Naive thymus-derived CD8-positive, alpha-beta T cell (primary cell): ENCODE data around the gene NXN. TPM values are rescaled to one million over a fixed set of nuclear protein-coding genes. Genes with fewer than 3 reads are reported as not detected.
"Not testable (repeated sequence)": the region's sequence is repeated elsewhere in the genome, so short reads cannot be mapped to it uniquely, and the experiment has no call there.

Experiments used
- ATAC-seq, 2 donors: fragments of 150-1000 bp; cut with Tn5 transposase in 1 of 2; sonication (Bioruptor Pico), chemical (Tn5 transposase) in 1 of 2; 1 replicate in 1 of 2; 2 replicates in 1 of 2; pipeline ENCODE4 v1.10.0; 2021; ENCODE audit warnings: mild to moderate bottlenecking in 2 of 2, moderate library complexity in 2 of 2
- POLR2A ChIA-PET: fragments of 350-600 bp; sonication (Branson Sonifier 250); formaldehyde crosslinking; loops from one replicate; lab custom pipeline; 2021; ENCODE audit warnings: antibody characterized with exemption; lab: Charles Lee
- DNase-seq, 10 donors: peaks; one replicate each; pipeline versions ENCODE4 v3.0.0 to v3.0.0-alpha.2; 2020 to 2022
- H3K27ac Mint-ChIP-seq, 10 donors: one replicate each; pipeline ENCODE4 v1.8.0; 2020 to 2022; ENCODE audit warnings: mild to moderate bottlenecking in 10 of 10, mixed read lengths in 10 of 10, moderate library complexity in 4 of 10, inconsistent platforms in 1 of 10
- H3K27me3 Mint-ChIP-seq, 5 donors: one replicate each; pipeline ENCODE4 v1.8.0; 2021 to 2022; ENCODE audit warnings: mixed read lengths in 5 of 5
- H3K36me3 Mint-ChIP-seq, 3 donors: one replicate each; pipeline ENCODE4 v1.8.0; 2020 to 2022; ENCODE audit warnings: mixed read lengths in 3 of 3, mild to moderate bottlenecking in 2 of 3, inconsistent platforms in 1 of 3
- H3K4me1 Mint-ChIP-seq, 4 donors: one replicate each; pipeline ENCODE4 v1.8.0; 2021 to 2022; ENCODE audit warnings: mixed read lengths in 4 of 4
- H3K4me3 Mint-ChIP-seq, 10 donors: one replicate each; pipeline ENCODE4 v1.8.0; 2020 to 2022; ENCODE audit warnings: mild to moderate bottlenecking in 10 of 10, mixed read lengths in 10 of 10, moderate library complexity in 6 of 10, inconsistent platforms in 1 of 10
- H3K9me3 Mint-ChIP-seq, 9 donors: one replicate each; pipeline ENCODE4 v1.8.0; 2020 to 2022; ENCODE audit warnings: mixed read lengths in 9 of 9, mild to moderate bottlenecking in 3 of 9, inconsistent platforms in 1 of 9, moderate library complexity in 1 of 9
- polyA plus RNA-seq, 3 donors: library from polyadenylated mRNA; unstranded; fragments of 300-500 nt; fragmentation: Illumina TruSeq; gene quantifications; one replicate each; pipeline ENCODE4 v1.2.3, GENCODE V29; 2021
- total RNA-seq, 8 experiments: library from RNA in 2 of 8; stranded (reverse) in 2 of 8; gene quantifications; one replicate each; pipeline ENCODE4 v1.2.3 and lab custom pipeline; 2021 to 2026

The NXN gene
- total and polyA plus RNA-seq, 5 experiments from 2014 or later: 0.06 to 0.85 (median 0.49) TPM

DNA sequence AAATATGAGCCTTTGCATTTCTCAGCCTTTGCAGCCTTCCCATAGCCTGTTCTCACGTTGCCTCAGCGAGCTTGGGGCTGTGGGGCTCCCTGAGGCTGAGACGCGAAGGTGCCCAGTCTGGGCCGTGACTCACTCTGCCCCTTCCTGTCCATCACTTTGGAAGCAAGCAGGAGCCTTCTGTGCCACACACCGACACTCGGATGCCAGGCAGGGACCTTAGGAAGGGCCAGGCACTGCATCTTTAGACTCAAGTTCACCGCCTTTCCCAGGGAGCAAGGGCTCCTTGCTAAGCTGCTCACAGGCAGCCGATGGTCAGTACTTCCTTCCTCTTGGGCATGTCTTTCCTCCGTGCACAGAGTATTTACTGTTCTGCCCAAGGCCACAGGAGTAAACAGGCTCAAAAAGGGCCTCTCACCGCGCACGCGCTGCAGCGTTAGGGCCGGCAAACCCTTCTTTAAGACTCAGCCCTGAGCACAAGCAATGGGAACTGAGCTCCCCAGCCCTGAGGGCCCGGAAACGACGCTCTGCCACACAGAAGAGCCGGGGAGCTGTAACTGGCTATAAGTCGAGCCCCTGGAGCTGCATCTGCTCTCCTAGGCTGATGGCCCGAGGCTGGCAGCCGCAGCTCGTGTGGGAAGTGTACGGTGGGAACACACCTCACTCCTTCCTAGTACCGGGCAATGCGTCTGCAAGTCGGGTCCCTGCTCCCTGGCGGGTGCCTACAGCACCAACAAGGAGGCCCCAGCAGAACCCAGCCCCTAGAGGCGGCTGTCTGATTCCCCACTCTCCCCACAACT, 24.6 kb upstream of the NXN start:
- peaks cover 0 to 47% (median 1%) of the 10 kb centered on the region in 3 donors for H3K36me3 Mint-ChIP-seq
- no peak for DNase-seq
- peaks cover 0 to 2% (median 0%) of the 10 kb centered on the region in 5 donors for H3K27me3 Mint-ChIP-seq
- H3K4me3 Mint-ChIP-seq: no peak overlapping the region
- H3K27ac Mint-ChIP-seq: peak overlapping the region in 1 of 10 donors; percentile 18
- no peaks in the 10 kb centered on the region for H3K9me3 Mint-ChIP-seq
- H3K4me1 Mint-ChIP-seq: peaks cover 11 to 19% (median 16%) of the 10 kb centered on the region in 4 donors
- POLR2A ChIA-PET: interaction anchor here (0.6 kb wide), 1 partner anchor 12 kb away, joined by 5 read pairs; no protein-coding TSS in a partner anchor
- no peak for ATAC-seq

DNA sequence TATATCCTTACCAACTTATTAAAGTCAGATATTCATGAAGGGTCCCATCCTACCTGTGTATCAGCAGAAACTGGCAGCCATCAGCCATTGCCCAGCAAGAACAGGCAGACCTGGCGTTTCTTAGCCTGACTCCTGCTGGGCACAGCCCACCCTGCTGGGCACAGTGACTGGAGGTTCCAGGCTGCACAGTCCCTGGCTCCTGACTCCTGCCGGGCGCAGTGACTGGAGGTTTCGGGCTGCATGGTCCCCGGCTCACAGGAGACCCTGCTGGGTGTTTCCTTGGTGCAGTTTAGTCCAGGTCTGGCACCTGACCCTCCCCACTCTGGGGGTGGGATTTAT, 24.0 kb upstream of the NXN start:
- peaks cover 17 to 25% (median 20%) of the 10 kb centered on the region in 4 donors for H3K4me1 Mint-ChIP-seq
- POLR2A ChIA-PET: no interaction called here
- DNase-seq (no peak), ATAC-seq (no peak)
- no peak overlapping the region for H3K4me3 Mint-ChIP-seq
- no peaks in the 10 kb centered on the region for H3K9me3 Mint-ChIP-seq
- peaks cover 0 to 48% (median 1%) of the 10 kb centered on the region in 3 donors for H3K36me3 Mint-ChIP-seq
- peaks cover 0 to 2% (median 0%) of the 10 kb centered on the region in 5 donors for H3K27me3 Mint-ChIP-seq
- peak overlapping the region in 1 of 10 donors; percentile 72 for H3K27ac Mint-ChIP-seq

DNA sequence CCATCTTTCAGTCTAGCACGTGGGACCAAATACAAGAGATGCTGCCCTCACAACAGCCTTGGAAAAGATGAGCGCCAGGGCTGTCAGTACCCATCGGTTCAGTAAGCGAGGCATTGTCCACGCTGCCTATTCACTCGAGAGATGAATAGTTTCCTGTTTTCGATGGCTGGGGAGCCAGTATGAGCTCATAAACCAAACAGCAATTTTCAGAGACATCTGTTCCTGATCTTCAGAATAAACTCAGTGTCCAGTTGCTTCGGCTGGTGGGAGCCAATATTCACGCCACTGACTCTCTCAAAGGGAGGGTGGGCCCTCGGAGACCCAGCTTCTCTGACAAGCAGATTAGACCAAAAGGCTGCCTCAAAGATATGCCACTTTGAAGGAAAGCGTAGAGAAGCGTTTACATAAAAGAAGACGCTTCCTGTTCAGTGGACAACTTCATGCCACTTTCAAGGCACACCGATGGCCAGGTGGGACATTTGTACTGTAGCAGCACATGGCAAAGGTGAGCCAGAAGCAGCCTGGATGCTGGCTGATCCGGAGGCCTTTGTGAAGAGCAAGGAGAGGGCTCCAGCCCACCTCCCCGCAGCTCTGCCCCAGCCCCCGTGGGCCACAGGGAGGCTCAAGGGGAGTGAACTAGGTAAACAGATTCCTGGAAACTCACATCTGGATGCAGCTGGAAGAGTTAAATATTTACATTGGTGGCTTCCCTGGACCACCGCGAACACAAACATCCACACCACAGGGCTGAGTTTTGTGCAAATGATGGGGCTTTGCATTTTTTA, 23.4 kb upstream of the NXN start:
- Mint-ChIP-seq H3K9me3 (no peaks in the 10 kb centered on the region), H3K27me3 (peaks cover 0 to 2% (median 0%) of the 10 kb centered on the region in 5 donors), H3K27ac (peak overlapping the region in 4 of 10 donors; percentile 25 to 72 (median 34)), H3K4me3 (no peak overlapping the region), H3K4me1 (peaks cover 21 to 31% (median 26%) of the 10 kb centered on the region in 4 donors), H3K36me3 (peaks cover 0 to 48% (median 1%) of the 10 kb centered on the region in 3 donors)
- DNase-seq: no peak
- POLR2A ChIA-PET: interaction anchor here (0.7 kb wide), 1 partner anchor 23 kb away, joined by 3 read pairs; the partner anchor contains the start of gene NXN
- no peak for ATAC-seq

DNA sequence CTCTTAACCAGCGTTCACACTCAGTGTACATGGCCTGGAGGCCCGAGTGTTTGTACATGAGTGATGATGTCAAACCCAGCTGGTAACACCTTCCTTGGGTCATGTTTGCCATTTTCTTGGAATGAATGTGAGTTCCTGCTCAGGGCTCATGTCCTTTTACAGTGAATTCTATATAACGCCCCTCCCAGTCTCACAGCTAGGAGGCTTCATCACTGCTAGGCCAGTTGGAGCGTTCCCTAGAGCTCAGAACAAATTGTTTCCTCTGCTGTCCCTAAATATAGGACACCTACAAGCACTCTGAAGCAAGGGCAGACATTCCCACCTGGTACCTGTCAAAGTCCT, 22.8 kb upstream of the NXN start:
- POLR2A ChIA-PET: interaction anchor here (0.7 kb wide), 1 partner anchor 23 kb away, joined by 3 read pairs; the partner anchor contains the start of gene NXN

DNA sequence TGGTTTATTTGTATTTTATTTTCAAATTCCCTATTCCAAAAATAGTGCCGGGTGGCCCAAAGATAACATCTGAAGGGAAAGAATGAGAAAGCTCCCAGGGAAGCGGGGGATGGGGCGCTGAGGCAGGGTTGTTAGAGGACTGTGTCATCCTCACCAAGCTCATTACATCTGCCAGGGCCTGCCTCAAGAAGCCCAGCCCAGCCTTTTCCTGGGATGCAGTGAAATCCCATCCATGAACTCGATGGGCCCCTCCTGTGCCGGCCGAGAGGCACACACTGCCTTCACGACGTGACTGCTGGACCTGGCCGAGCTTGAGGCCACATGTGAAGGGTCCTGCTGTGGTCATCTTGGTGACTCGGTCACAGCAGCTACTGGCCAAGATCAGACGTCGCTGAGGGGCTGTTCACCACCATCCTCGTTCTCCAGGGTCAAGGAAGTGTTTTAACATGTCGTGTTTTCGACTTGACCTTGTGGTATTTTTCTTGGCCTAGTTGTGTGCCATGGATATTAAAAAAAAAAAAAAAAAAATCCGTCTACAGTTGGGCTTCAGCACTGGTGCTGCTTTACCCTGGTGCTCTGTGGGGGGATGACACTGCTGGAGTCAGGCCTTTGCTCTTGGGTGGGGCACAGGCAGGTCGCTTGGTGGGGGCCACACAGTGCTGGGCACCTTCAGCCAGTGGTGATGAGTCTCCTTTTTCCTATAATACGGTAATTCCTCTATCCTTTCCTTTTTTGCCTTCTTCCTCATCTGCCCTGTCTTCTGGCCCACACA, 22.2 kb upstream of the NXN start:
- DNase-seq (no peak), ATAC-seq (no peak)
- Mint-ChIP-seq H3K27ac (peak overlapping the region in 5 of 10 donors; percentile 14 to 85 (median 35)), H3K36me3 (peaks cover 0 to 48% (median 1%) of the 10 kb centered on the region in 3 donors), H3K4me1 (peaks cover 25 to 40% (median 34%) of the 10 kb centered on the region in 4 donors), H3K4me3 (no peak overlapping the region), H3K9me3 (no peaks in the 10 kb centered on the region), H3K27me3 (peaks cover 0 to 2% (median 0%) of the 10 kb centered on the region in 5 donors)
- POLR2A ChIA-PET: interaction anchor here (0.7 kb wide), 2 partner anchors 9 to 198 kb away, joined by 3 to 4 read pairs; no protein-coding TSS in a partner anchor

More for the DNA sequence above, 22.8 kb upstream of the NXN start:
- Mint-ChIP-seq H3K9me3 (no peaks in the 10 kb centered on the region), H3K4me3 (no peak overlapping the region), H3K36me3 (peaks cover 0 to 48% (median 1%) of the 10 kb centered on the region in 3 donors), H3K27ac (peak overlapping the region in 5 of 10 donors; percentile 14 to 85 (median 35)), H3K4me1 (peaks cover 22 to 37% (median 30%) of the 10 kb centered on the region in 4 donors), H3K27me3 (peaks cover 0 to 2% (median 0%) of the 10 kb centered on the region in 5 donors)
- DNase-seq: no peak
- no peak for ATAC-seq

DNA sequence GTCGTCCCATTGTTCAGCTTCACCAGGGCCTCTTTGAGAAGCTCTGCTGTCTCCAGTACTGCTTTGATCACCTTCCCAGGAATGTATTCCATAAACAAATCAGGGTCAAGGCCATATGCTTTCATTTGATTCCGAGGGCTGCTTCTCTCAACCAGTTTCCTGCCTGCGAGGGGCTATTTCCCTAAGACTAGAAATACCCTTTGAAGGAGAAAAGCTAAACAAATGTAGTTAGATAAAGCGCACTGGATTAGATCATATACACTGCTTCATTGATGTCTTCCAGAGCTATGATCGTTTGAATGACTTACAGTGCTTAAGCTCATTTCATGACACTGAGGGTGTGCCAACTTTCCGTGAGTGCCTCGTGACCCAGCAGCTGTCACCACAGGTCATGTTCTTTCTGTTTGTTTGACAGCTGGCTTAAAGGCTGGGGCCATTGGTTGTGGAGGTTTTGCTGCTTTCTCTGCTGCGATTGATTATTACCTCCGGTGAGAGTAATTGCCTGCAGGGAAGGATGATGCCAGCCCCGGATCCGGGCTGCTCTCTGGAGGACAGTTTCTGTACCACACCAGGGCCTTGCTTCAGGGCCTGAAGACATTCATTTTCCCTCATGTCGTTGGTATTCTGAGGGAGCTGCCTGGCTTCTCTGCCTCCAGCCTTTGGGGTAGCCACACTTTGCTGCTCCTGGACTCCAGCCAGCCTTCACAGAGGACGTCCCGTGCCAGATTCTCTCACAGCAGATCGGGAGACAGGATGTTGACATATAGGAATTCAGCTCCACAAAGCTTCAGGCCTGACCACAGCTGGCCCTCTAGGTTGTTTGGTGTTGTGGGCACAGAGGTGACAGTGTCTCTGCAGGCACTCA, 21.3 kb upstream of the NXN start:
- Mint-ChIP-seq H3K4me3 (no peak overlapping the region), H3K27me3 (peaks cover 0 to 2% (median 0%) of the 10 kb centered on the region in 5 donors), H3K36me3 (peaks cover 0 to 48% (median 1%) of the 10 kb centered on the region in 3 donors), H3K9me3 (peaks cover 0 to 2% (median 0%) of the 10 kb centered on the region in 9 donors), H3K4me1 (peaks cover 26 to 38% (median 34%) of the 10 kb centered on the region in 4 donors), H3K27ac (peak overlapping the region in 2 of 10 donors; percentile 48 to 62)
- DNase-seq: no peak
- ATAC-seq: no peak
- POLR2A ChIA-PET: no interaction called here

DNA sequence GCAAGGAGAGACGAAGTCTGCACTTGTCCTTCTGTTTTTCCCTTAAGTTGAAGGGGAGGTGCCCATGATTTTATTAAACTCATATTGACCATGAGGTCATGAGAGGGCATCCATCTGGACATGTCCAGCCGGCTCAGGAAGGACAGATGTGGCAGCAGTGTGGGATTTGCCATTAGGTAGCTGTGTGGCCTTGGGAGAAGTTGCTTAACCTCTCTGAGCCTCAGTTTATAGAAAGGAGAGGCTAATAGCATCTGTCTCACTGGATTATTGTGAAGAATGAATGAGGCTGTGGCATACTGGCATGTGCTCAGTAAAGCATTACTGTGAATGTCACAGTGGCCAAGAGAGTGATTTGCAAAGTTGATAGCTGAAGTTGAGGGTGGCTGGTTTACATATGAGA, 18.5 kb upstream of the NXN start:
- no peak for DNase-seq
- peaks cover 0 to 22% (median 13%) of the 10 kb centered on the region in 9 donors for H3K9me3 Mint-ChIP-seq
- peak overlapping the region; percentile 94 to 99 (median 98) for H3K4me3 Mint-ChIP-seq
- ATAC-seq: no peak
- no peaks in the 10 kb centered on the region for H3K27me3 Mint-ChIP-seq
- H3K36me3 Mint-ChIP-seq: peaks cover 0 to 36% (median 1%) of the 10 kb centered on the region in 3 donors
- peaks cover 16 to 27% (median 24%) of the 10 kb centered on the region in 4 donors for H3K4me1 Mint-ChIP-seq
- H3K27ac Mint-ChIP-seq: peak overlapping the region; percentile 5 to 99 (median 80)
- POLR2A ChIA-PET: no interaction called here

DNA sequence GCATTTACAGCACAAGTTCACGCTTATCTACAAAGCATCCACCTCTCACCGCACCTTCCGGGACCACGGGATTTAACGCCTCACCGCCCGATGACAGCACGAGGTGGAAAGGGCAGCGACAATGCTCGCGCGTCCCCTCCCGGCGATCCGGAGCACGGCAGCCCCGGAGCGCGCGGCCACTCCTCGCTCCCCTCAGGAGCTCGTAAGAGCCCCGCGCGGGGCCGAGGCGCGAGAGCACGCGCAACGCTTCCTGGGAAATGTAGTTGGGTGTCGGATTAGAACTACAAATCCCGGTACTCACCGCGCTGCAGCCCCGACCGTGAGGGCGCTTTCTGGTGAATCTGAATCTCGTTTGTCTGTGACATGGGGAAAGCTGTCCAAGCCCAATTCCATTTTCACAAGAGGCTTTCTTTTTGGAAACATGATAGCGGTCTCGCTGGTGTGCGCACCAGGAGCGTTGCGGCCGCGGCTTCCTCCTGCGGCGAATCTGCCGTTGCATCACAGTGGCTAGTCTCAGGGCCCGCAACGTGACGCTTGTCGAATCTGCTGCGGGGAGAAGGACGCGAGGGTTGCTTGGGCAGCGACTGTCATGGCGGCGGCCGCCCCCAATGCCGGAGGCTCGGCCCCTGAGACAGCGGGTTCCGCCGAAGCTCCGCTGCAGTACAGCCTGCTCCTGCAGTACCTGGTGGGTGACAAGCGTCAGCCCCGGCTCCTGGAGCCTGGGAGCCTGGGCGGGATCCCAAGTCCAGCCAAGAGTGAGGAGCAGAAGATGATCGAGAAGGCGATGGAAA, 17.2 kb upstream of the NXN start, which contains the start of gene TIMM22:
Gene TIMM22 (plus strand): TSS at position 576 of the 791 bp plus-strand sequence. CDS start 14 bp downstream, at position 590.
- Mint-ChIP-seq H3K4me1 (peaks cover 16 to 27% (median 24%) of the 10 kb centered on the region in 4 donors), H3K36me3 (peaks cover 0 to 24% (median 1%) of the 10 kb centered on the region in 3 donors), H3K27ac (peak within 1 kb of the TSS; percentile 96 to 99 (median 98)), H3K4me3 (peak within 1 kb of the TSS; percentile 94 to 99 (median 98)), H3K9me3 (peaks cover 0 to 28% (median 17%) of the 10 kb centered on the region in 9 donors), H3K27me3 (no peaks in the 10 kb centered on the region)
- ATAC-seq (peak; percentile 94), DNase-seq (peak; percentile 84 to 99 (median 92))
- POLR2A ChIA-PET: interaction anchor here (0.6 to 2.9 kb wide), 11 partner anchors 9 to 1115 kb away, joined by 3 to 27 read pairs (median 4); partner anchors contain the start of genes GEMIN4, GLOD4, MRM3 and NXN

DNA sequence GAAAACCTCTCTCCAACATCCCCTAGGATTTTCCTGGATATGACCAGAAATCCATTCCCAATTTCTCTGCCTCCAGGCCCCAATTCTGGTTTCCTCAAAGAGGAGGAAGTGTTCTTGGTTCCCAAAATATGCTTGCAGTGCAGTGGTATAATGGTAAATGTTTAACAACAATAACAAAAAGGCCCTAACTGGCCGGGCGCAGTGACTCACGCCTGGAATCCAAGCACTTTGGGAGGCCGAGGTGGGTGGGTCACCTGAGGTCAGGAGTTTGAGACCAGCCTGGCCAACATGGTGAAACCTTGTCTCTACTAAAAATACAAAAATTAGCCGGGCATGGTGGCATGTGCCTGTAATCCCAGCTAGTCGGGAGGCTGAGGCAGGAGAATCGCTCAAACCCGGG, 15.7 kb upstream of the NXN start:
- not testable (repeated sequence) for H3K27me3 Mint-ChIP-seq, DNase-seq, H3K36me3 Mint-ChIP-seq, ATAC-seq
- peak overlapping the region in 1 of 10 donors; percentile 37 for H3K27ac Mint-ChIP-seq
- H3K9me3 Mint-ChIP-seq: peaks cover 0 to 33% (median 17%) of the 10 kb centered on the region in 9 donors
- POLR2A ChIA-PET: interaction anchor here (2.5 to 2.9 kb wide), 2 partner anchors 15 to 213 kb away, joined by 12 to 27 read pairs; partner anchors contain the start of genes GLOD4, MRM3 and NXN
- H3K4me1 Mint-ChIP-seq: peaks cover 16 to 27% (median 24%) of the 10 kb centered on the region in 4 donors
- peak overlapping the region in 2 of 10 donors; percentile 2 to 4 for H3K4me3 Mint-ChIP-seq

DNA sequence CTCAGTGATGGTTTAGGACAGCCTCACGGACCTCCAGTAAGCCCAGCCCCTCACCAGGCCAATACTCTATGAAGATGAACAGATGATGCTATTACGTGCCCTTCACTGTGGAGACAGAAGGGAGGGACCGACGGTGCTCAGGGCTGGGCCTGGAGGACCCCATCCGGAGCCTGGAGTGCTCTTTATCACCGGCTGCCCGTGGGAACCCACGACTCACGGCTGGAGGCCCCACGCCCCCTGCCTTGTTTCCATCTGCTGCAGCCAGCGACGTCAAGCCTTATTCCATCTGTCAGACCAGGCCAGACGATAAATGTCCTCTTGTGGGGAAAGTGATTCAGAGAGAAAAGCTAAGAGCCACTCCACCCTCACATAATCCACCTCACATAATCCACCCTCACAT, 13.4 kb upstream of the NXN start:
- ATAC-seq (no peak), DNase-seq (no peak)
- H3K9me3 Mint-ChIP-seq: peaks cover 0 to 33% (median 17%) of the 10 kb centered on the region in 9 donors
- POLR2A ChIA-PET: interaction anchor here (0.6 to 1.4 kb wide), 3 partner anchors 9 to 211 kb away, joined by 3 to 5 read pairs (median 3); partner anchors contain the start of genes GLOD4 and MRM3
- H3K4me3 Mint-ChIP-seq: no peak overlapping the region
- no peaks in the 10 kb centered on the region for H3K27me3 Mint-ChIP-seq
- H3K4me1 Mint-ChIP-seq: peaks cover 7 to 10% (median 9%) of the 10 kb centered on the region in 4 donors
- no peak overlapping the region for H3K27ac Mint-ChIP-seq
- no peaks in the 10 kb centered on the region for H3K36me3 Mint-ChIP-seq
